Heart right ventricle (tissue), 16 donors: ENCODE results near the gene ZNF555. TPM values are rescaled to one million over a fixed set of nuclear protein-coding genes. Genes with fewer than 3 reads are reported as not detected.

Experiments used
- ATAC-seq, 8 donors: fragments of 200-7000 bp; cut with Tn5 transposase; one replicate each; pipeline ENCODE4 v1.9.1; 2020; ENCODE audit warnings: mild to moderate bottlenecking in 8 of 8, moderate library complexity in 8 of 8, moderate number of reproducible peaks in 1 of 8
- DNase-seq, 2 donors: peaks; one replicate each; pipeline ENCODE4 v3.0.0-alpha.2; 2020
- H3K27ac ChIP-seq, 10 donors: fragments of 200-600 bp; sonication (generic) in 2 of 10; one replicate each; pipeline versions ENCODE4 v1.5.0 to v1.8.0; 2020 to 2022; ENCODE audit warnings: mild to moderate bottlenecking in 3 of 10
- H3K27me3 ChIP-seq, 7 donors: fragments of 200-600 bp; one replicate each; pipeline ENCODE4 v1.8.0; 2021 to 2022; ENCODE audit warnings: mild to moderate bottlenecking in 2 of 7
- H3K36me3 ChIP-seq, 9 donors: fragments of 200-600 bp; sonication (generic) in 1 of 9; one replicate each; pipeline versions ENCODE4 v1.5.0 to v1.8.0; 2020 to 2022; ENCODE audit warnings: mild to moderate bottlenecking in 2 of 9
- H3K4me1 ChIP-seq, 9 donors: fragments of 200-600 bp; sonication (generic) in 1 of 9; one replicate each; pipeline versions ENCODE4 v1.5.0 to v1.8.0; 2020 to 2022; ENCODE audit warnings: mild to moderate bottlenecking in 4 of 9
- H3K4me3 ChIP-seq, 10 donors: fragments of 200-600 bp; sonication (generic) in 2 of 10; one replicate each; pipeline versions ENCODE4 v1.5.0 to v1.8.0; 2020 to 2022; ENCODE audit warnings: mild to moderate bottlenecking in 7 of 10, moderate library complexity in 2 of 10
- H3K9me3 ChIP-seq, 11 donors: fragments of 200-600 bp in 10 of 11; sonication (generic) in 2 of 11; one replicate each; pipeline versions ENCODE4 v1.5.0 to v1.8.0; 2013 to 2022; ENCODE audit warnings: mild to moderate bottlenecking in 2 of 11, control low read depth in 1 of 11, moderate library complexity in 1 of 11
- WGBS, 2 donors: extraction: QIAGEN DNeasy Blood & Tissue Kit; methylation state at CpG; one replicate each; pipeline ENCODE4 v1.1.7; 2013; ENCODE audit warnings: inconsistent platforms in 1 of 2; 5-methylcytosine and 5-hydroxymethylcytosine counted together
- intact Hi-C, 10 donors: fragments of 100-400 bp; cut with DNase I; formaldehyde crosslinking; loops; one replicate each; pipeline versions ENCODE4 v1.11.1 to v1.14.2; 2022
- polyA plus RNA-seq, 2 donors: library from polyadenylated mRNA; stranded (reverse); fragments of 200-250 nt; gene quantifications; one replicate each; pipeline ENCODE4 v1.2.3, GENCODE V29; 2013
- total RNA-seq, 10 donors: library from RNA; stranded (reverse); fragmentation: NEBNext Ultra II Directional in 3 of 10; extraction: Animal tissue kit (Norgen Biotek cat#: 25700) in 3 of 10; gene quantifications; one replicate each; pipeline versions ENCODE4 v1.2.1 to v1.2.4, GENCODE V29; 2021 to 2023
- TF ChIP-seq, protein P1 (sequence below), 9 donors: fragments of 200-600 bp; sonication (generic) in 2 of 9; IDR thresholded peaks; one replicate each; pipeline versions ENCODE4 v1.5.0 to v1.8.0; 2021 to 2022; ENCODE audit warnings: antibody characterized with exemption in 9 of 9, mild to moderate bottlenecking in 5 of 9, moderate library complexity in 1 of 9
- donor health status: Arrhythmogenic right ventricular cardiomyopathy.
- donor health status: ischemic (EF 13 %, LVEDD 7.1; RV severe dilation, severe dysfunction).
- donor health status: healthy with polysubstance abuse.
- donor health status: DM: no; HTN: yes; CAD: no.
- donor health status: DM: no; HTN: no; CAD: no.
- donor health status: ischemic (EF 25% LVEDD 6.9; RV normal size, moderate dysfunction).
- donor health status: ischemic (EF 25% LVEDD 5.7; RV mildly dilated, moderate dysfunction).
- donor health status: healthy.
- donor health status: DM: yes; HTN: yes; CAD: no.
- donor health status: Ischemic cardiomyopathy.
- donor health status: ischemic (EF 35%, LVEDD 5.7; RV mildly dilated, moderate dysfunction).
- donor health status: nonischemic (EF 11% LVEDD 7.7; RV severe dilation, severe dysfunction).
- donor health status: DM: yes; HTN: yes; CAD: no.
- donor health status: PGD.
- donor health status: ischemic (EF 29% LVEDD 5.4; RV normal size, mild dysfunction).
- donor health status: nonischemic (EF 23%, LVEDD 6.1; RV moderate dilation, normal function).

The ZNF555 gene
- total and polyA plus RNA-seq, 12 donors: 2.6 to 11.3 (median 8.2) TPM

DNA sequence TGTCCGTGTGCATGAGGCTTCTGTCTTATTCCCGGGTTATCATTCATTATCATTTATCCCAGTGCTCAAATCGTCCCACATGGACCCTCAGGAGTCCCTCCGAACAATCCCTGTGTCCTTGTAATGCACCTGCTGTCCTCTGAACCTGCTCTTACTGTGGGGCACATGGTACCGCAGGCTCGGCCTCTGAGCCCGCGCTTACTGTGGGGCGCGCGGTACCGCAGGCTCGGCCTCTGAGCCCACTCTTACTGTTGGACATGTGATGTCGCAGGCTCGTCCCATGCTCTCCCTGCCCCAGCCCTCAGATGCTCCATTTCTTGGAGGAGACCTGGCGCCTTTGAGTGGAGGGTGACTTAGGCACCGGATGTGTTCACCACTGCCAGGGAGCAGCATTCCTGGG lies 38.4 kb upstream of the ZNF555 start:
- ATAC-seq (no peak), DNase-seq (no peak)
- WGBS, 2 donors: 96 to 97% methylated on average over 17 of the region's 17 CpGs
- no peak overlapping the region for H3K27ac ChIP-seq
- no peak overlapping the region for H3K4me3 ChIP-seq
- H3K27me3 ChIP-seq: no peaks in the 10 kb centered on the region
- intact Hi-C loops: no loop called here
- TF ChIP-seq, protein P1, sequence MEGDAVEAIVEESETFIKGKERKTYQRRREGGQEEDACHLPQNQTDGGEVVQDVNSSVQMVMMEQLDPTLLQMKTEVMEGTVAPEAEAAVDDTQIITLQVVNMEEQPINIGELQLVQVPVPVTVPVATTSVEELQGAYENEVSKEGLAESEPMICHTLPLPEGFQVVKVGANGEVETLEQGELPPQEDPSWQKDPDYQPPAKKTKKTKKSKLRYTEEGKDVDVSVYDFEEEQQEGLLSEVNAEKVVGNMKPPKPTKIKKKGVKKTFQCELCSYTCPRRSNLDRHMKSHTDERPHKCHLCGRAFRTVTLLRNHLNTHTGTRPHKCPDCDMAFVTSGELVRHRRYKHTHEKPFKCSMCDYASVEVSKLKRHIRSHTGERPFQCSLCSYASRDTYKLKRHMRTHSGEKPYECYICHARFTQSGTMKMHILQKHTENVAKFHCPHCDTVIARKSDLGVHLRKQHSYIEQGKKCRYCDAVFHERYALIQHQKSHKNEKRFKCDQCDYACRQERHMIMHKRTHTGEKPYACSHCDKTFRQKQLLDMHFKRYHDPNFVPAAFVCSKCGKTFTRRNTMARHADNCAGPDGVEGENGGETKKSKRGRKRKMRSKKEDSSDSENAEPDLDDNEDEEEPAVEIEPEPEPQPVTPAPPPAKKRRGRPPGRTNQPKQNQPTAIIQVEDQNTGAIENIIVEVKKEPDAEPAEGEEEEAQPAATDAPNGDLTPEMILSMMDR (IDR thresholded peaks at IDR 0.05): no peak
- H3K4me1 ChIP-seq: peaks cover 0 to 10% (median 7%) of the 10 kb centered on the region in 9 donors
- no peaks in the 10 kb centered on the region for H3K9me3 ChIP-seq
- peaks cover 0 to 78% (median 15%) of the 10 kb centered on the region in 9 donors for H3K36me3 ChIP-seq

DNA sequence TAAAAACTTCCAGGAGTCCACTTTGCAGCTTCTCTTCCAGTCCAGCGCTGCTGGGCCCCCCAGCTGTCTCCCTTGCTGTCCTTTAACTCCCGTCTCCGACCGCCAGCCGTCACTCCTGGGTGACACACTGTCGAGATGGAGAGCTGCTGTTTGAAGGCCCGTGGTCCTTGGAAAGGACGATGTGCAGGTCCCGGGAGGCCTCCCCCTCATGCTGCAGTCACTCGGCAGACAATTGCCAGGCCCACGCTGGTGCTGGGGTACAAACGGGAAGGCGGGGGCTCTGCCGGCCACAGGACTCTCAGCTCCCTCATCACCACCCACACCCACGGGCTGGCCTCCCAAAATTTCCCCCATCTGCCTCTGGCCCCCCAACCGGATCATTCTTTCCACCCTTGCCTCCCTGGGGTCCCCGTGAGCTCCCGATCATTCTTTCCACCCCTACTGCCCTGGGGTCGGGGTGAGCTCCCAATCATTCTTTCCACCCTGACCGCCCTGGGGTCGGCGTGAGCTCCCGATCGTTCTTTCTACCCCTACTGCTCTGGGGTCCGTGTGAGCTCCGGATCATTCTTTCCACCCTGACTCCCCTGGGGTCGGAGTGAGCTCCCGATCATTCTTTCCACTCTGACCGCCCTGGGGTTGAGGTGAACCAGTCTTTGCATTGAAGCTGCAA lies 37.7 kb upstream of the ZNF555 start:
- DNase-seq (no peak), ATAC-seq (no peak)
- Histone ChIP-seq H3K27ac (no peak overlapping the region), H3K9me3 (no peaks in the 10 kb centered on the region), H3K4me3 (no peak overlapping the region), H3K27me3 (no peaks in the 10 kb centered on the region), H3K36me3 (peaks cover 0 to 79% (median 16%) of the 10 kb centered on the region in 9 donors), H3K4me1 (peaks cover 0 to 2% (median 0%) of the 10 kb centered on the region in 9 donors)
- 88 to 92% methylated on average over 29 of the region's 29 CpGs for WGBS, 2 donors
- intact Hi-C loops: no loop called here
- TF ChIP-seq, protein P1 (IDR thresholded peaks at IDR 0.05): no peak

DNA sequence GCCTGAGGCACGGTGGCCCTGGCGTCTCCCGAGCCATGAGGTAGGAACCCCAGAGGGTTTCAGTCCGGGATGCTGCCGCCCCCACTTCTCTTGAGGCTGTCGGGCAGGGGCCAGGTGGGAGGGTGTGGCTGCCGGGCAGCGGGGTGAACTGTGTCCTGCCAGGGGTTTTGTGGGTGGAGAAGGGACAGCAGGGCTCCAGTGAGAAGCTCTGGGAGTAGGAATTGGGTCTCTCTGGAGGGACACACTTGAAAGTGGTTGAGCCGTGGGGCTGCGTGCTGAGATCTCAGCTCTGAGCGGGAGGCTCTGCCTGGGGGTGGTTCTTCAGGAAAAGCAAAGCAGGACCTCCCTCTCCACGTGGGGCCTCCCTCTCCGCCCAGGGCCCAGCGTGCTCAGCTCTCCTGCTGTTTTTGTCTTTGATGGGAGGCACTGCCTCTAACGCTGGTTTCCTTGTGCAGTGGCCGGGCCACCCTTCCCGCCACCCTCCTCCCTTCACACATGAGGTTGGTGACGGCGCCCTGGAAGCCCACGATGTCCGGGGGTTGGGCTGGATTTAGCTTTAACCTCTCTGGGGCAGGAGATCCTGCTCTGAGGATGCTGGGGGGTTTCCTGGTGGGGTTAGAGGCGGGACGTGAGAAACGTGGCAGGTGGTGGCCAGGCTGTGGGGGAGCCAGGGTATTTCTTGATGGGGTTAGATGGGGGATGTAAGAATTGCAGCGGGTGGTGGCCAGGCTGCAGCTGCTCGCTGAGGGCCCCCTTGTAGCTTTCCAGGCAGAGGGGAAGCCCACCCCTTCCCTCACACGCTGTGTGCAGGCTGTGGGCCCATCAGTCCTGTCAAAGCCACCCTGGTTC lies 36.9 kb upstream of the ZNF555 start:
- no peaks in the 10 kb centered on the region for H3K27me3 ChIP-seq
- no peaks in the 10 kb centered on the region for H3K9me3 ChIP-seq
- no peak overlapping the region for H3K4me3 ChIP-seq
- no peak overlapping the region for H3K27ac ChIP-seq
- no peaks in the 10 kb centered on the region for H3K4me1 ChIP-seq
- TF ChIP-seq, protein P1 (IDR thresholded peaks at IDR 0.05): no peak
- DNase-seq (no peak), ATAC-seq (no peak)
- WGBS, 2 donors: 88 to 91% methylated on average over 27 of the region's 27 CpGs
- intact Hi-C loops: no loop called here
- peaks cover 0 to 80% (median 22%) of the 10 kb centered on the region in 9 donors for H3K36me3 ChIP-seq

DNA sequence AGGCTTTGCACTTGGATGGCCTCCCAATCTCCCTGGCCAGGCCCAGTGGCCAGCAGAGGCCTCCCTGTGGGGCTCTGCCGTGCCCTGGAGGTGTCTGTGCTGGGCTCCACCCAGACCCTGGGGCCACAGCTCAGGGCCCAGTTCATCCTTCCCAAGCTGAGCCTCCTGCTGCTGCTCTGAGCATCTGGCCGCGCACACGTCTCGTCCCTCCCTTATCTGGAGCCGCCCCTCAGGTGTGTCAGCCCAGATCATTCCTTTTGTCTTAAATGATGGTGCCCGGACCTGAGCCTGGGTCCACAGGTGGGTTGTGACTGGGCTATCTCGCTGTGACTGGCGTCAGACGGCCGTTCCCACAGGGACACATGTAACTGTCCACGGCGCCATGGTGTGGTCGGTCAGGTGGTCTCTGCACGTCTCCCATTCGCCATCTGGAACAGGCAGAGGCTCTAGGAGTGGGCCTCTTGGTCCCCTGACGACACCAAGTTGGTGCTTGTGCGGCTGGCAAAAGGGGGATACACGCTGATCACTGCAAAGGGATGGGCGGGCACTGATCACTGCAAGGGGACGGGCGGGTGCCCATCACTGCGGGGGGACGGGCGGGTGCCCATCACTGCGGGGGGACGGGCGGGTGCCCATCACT lies 35.9 kb upstream of the ZNF555 start:
- intact Hi-C loops: no loop called here
- H3K4me3 ChIP-seq: no peak overlapping the region
- H3K36me3 ChIP-seq: peaks cover 0 to 81% (median 21%) of the 10 kb centered on the region in 9 donors
- 96 to 98% methylated on average over 26 to 28 of the region's 28 CpGs for WGBS, 2 donors
- ATAC-seq: no peak
- no peak for DNase-seq
- H3K27me3 ChIP-seq: no peaks in the 10 kb centered on the region
- H3K4me1 ChIP-seq: no peaks in the 10 kb centered on the region
- TF ChIP-seq, protein P1 (IDR thresholded peaks at IDR 0.05): no peak
- no peaks in the 10 kb centered on the region for H3K9me3 ChIP-seq
- no peak overlapping the region for H3K27ac ChIP-seq
